HCT116 (cell line): ENCODE measurements around the gene GPX4. TPM values are rescaled to one million over a fixed set of nuclear protein-coding genes. Genes with fewer than 3 reads are reported as not detected.

Experiments
- ATAC-seq: fragments of 200-7000 bp; cut with Tn5 transposase; 2 replicates; pipeline ENCODE4 v1.9.1; 2020; ENCODE audit warnings: mild to moderate bottlenecking, moderate library complexity
- BruUV-seq: library from RNA; stranded (reverse); fragments of 400-500 nt; replicated peaks from 2 replicates; lab custom pipeline; 2021; lab: Mats Ljungman, UMichigan
- CTCF ChIA-PET: fragments of 300-600 bp; sonication (Branson Sonifier 250); formaldehyde crosslinking; loops from one replicate; lab custom pipeline; 2021; ENCODE audit warnings: antibody characterized with exemption; lab: Charles Lee
- POLR2A ChIA-PET: fragments of 300-600, 350-600 bp; sonication (Branson Sonifier 250); formaldehyde crosslinking; loops from one replicate; lab custom pipeline; 2021; ENCODE audit warnings: antibody characterized with exemption; lab: Charles Lee
- RAD21 ChIA-PET, 2 experiments: fragments of 300-600 bp; sonication (Branson Sonifier 250); formaldehyde crosslinking; loops; one replicate each; lab custom pipeline; 2023; ENCODE audit warnings: low total read pairs in 2 of 2; ENCODE audit not compliant: uncharacterized antibody in 2 of 2, unreplicated experiment in 2 of 2, low non-redundant PET in 1 of 2; lab: Charles Lee
- DNase-seq: peaks from one replicate; pipeline ENCODE4 v3.0.0-alpha.2; 2010; ENCODE audit warnings: low read depth, low spot score
- H2AFZ ChIP-seq: fragments of 200-600 bp; shearing (Covaris generic), sonication (generic); 2 replicates; pipeline ENCODE4 v1.6.1; 2017; ENCODE audit warnings: low read depth, mixed run types, mixed read lengths, antibody characterized with exemption, low read length; ENCODE audit not compliant: poor library complexity, severe bottlenecking
- H3K27ac ChIP-seq: 2 replicates; pipeline ENCODE4 v1.5.1; 2012; ENCODE audit warnings: low read depth, low read length
- H3K27me3 ChIP-seq: fragments of 200-600 bp; sonication (generic); 2 replicates; pipeline ENCODE4 v1.6.1; 2016; ENCODE audit warnings: mixed run types, low read length, mixed read lengths; ENCODE audit not compliant: insufficient read depth
- H3K36me3 ChIP-seq, 2 experiments: fragments of 200-500 bp in 1 of 2; fragments of 200-600 bp in 1 of 2; sonication (Bioruptor generic) in 1 of 2; sonication (generic) in 1 of 2; 2 replicates each; pipeline versions ENCODE4 v1.5.1 to v1.6.1; 2014 to 2016; ENCODE audit warnings: low read length in 2 of 2, inconsistent platforms in 1 of 2, mixed read lengths in 1 of 2, mixed run types in 1 of 2; ENCODE audit not compliant: insufficient read depth in 2 of 2, control insufficient read depth in 1 of 2
- H3K4me1 ChIP-seq, 2 experiments: fragments of 200-600 bp in 1 of 2; sonication (generic) in 1 of 2; 2 replicates each; pipeline versions ENCODE4 v1.5.1 to v1.6.1; 2012 to 2017; ENCODE audit warnings: low read length in 2 of 2, inconsistent platforms in 1 of 2, mild to moderate bottlenecking in 1 of 2, mixed read lengths in 1 of 2, mixed run types in 1 of 2, moderate library complexity in 1 of 2; ENCODE audit not compliant: insufficient read depth in 2 of 2, control insufficient read depth in 1 of 2
- H3K4me2 ChIP-seq: fragments of 200-600 bp; sonication (generic); 2 replicates; pipeline ENCODE4 v1.6.1; 2017; ENCODE audit warnings: mixed run types, low read length, mixed read lengths
- H3K4me3 ChIP-seq, 2 experiments: fragments of 200-600 bp in 1 of 2; sonication (generic) in 1 of 2; replicated peaks in 1 of 2; 2 replicates each; pipeline ENCODE4 v1.5.1; 2011 to 2016; ENCODE audit warnings: low read length in 2 of 2, control low read depth in 1 of 2, low read depth in 1 of 2, mild to moderate bottlenecking in 1 of 2, mixed read lengths in 1 of 2, mixed run types in 1 of 2
- H3K79me2 ChIP-seq: fragments of 200-600 bp; sonication (generic); 2 replicates; pipeline ENCODE4 v1.6.1; 2017; ENCODE audit warnings: mild to moderate bottlenecking, mixed run types, low read length, moderate library complexity, mixed read lengths; ENCODE audit not compliant: insufficient read depth
- H3K9ac ChIP-seq: fragments of 200-600 bp; sonication (generic); 2 replicates; pipeline ENCODE4 v1.6.1; 2016; ENCODE audit warnings: low read length, mixed read lengths
- H3K9me2 ChIP-seq: fragments of 200-600 bp; sonication (generic), shearing (Covaris generic); 2 replicates; pipeline ENCODE4 v1.6.1; 2017; ENCODE audit warnings: mixed run types, mild to moderate bottlenecking, moderate library complexity; ENCODE audit not compliant: insufficient read depth
- H3K9me3 ChIP-seq, 2 experiments: fragments of 200-500 bp in 1 of 2; fragments of 200-600 bp in 1 of 2; sonication (Bioruptor generic) in 1 of 2; sonication (generic) in 1 of 2; 2 replicates each; pipeline ENCODE4 v1.6.1; 2014 to 2017; ENCODE audit warnings: low read length in 2 of 2, mixed read lengths in 2 of 2, inconsistent platforms in 1 of 2, low read depth in 1 of 2, mild to moderate bottlenecking in 1 of 2, mixed run types in 1 of 2, moderate library complexity in 1 of 2; ENCODE audit not compliant: control insufficient read depth in 1 of 2, insufficient read depth in 1 of 2
- H4K20me1 ChIP-seq: fragments of 200-600 bp; sonication (generic), shearing (Covaris generic); 2 replicates; pipeline ENCODE4 v1.6.1; 2017; ENCODE audit warnings: mixed run types, mild to moderate bottlenecking, moderate library complexity; ENCODE audit not compliant: insufficient read depth
- EZH2 ChIP-seq: fragments of 200-600 bp; sonication (generic); IDR thresholded peaks from 2 replicates; pipeline ENCODE4 v1.6.1; 2017; ENCODE audit warnings: antibody characterized with exemption, mixed run types
- FOSL1 ChIP-seq: IDR thresholded peaks from 2 replicates; pipeline ENCODE4 v1.6.1; 2012; ENCODE audit warnings: low read depth
- POLR2AphosphoS5 ChIP-seq: IDR thresholded peaks from 2 replicates; pipeline ENCODE4 v1.6.1; 2011; ENCODE audit warnings: mild to moderate bottlenecking, low read depth, low read length, moderate library complexity
- RAD21 ChIP-seq: IDR thresholded peaks from 2 replicates; pipeline ENCODE4 v1.6.1; 2012; ENCODE audit warnings: low read depth, mild to moderate bottlenecking
- YY1 ChIP-seq: IDR thresholded peaks from 2 replicates; pipeline ENCODE4 v1.6.1; 2011; ENCODE audit warnings: low read length, low read depth, moderate library complexity, mild to moderate bottlenecking; ENCODE audit not compliant: insufficient replicate concordance; ENCODE audit errors: extremely low read depth
- ZFX ChIP-seq: fragments of 450-650 bp; IDR thresholded peaks from 2 replicates; pipeline ENCODE4 v1.6.1; 2017
- intact Hi-C: fragments of 100-400 bp; cut with micrococcal nuclease; formaldehyde crosslinking; loops from 2 replicates; pipeline ENCODE4 v1.10.0; 2022
- total RNA-seq: library from RNA; stranded (reverse); gene quantifications from one replicate; pipeline ENCODE4 v1.2.1, GENCODE V29; 2021; ENCODE audit not compliant: unreplicated experiment
- TF ChIP-seq, protein P1 (sequence below): IDR thresholded peaks from 2 replicates; pipeline ENCODE4 v1.6.1; 2012; ENCODE audit warnings: low read depth
- TF ChIP-seq, protein P2 (sequence below): IDR thresholded peaks from 2 replicates; pipeline ENCODE4 v1.6.1; 2012

GPX4 gene
- total RNA-seq, 1 experiment from 2014 or later = 481 TPM

DNA sequence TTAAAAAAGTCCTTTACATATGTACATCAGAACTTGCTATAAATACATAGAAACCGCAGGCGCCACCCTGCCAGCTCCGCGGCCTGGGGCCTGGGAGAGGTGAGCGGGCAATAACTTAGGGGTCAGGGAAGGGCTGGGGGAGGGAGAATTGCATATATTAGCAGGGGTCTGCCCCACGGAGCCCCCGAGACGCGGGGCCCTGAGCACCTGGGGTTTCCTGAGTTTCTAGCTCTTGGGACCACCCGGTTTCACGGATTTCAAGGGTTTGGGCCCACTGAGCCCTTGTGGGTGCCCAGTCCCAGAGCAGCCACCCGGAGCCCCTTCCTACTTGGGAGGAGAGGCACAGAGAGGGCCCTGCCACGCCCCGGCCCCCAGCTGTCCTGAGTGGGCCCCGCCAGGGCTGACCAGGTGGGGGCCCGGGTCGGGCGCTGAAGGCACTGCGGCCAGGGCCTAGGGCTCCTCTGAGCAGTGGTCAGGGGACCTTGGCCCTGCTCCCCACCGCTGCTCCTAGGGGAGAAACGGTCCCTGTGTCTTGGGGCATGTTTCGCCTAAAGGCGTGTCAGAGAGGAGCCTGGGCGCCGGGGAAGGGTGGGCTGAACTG, 4.0 kb downstream of the GPX4 start:
- RAD21 ChIA-PET = no interaction called here
- peaks cover 24% of the 10 kb centered on the region for H3K79me2 ChIP-seq
- TF ChIP-seq FOSL1 (no peak), YY1 (no peak), POLR2AphosphoS5 (0 out of 2 replicates have a peak, but pooled peaks have one; percentile 27)
- TF ChIP-seq, all 23 proteins: peak for 1
- DNase-seq (no peak), ATAC-seq (no peak)
- no TSS peak for BruUV-seq
- Histone ChIP-seq H3K9me3 (no peaks in the 10 kb centered on the region), H3K4me3 (no peak overlapping the region), H3K27ac (peak overlapping the region; percentile 87; the same call in 1 of the 2 replicates), H3K27me3 (no peaks in the 10 kb centered on the region), H3K4me1 (peaks cover 12 to 47% of the 10 kb centered on the region in 2 experiments), H3K4me2 (no peak overlapping the region), H2AFZ (no peak overlapping the region), H3K9ac (peak overlapping the region; percentile 98; the same call in 1 of the 2 replicates), H3K9me2 (no peaks in the 10 kb centered on the region), H3K36me3 (peaks cover 4 to 23% of the 10 kb centered on the region in 2 experiments; a peak in 3 of 4 replicates), H4K20me1 (no peaks in the 10 kb centered on the region)
- intact Hi-C loops = no loop called here
- CTCF ChIA-PET = no interaction called here
- POLR2A ChIA-PET = interaction anchor here (0.6 kb wide), 1 partner anchor 59 kb away, joined by 3 read pairs; no protein-coding TSS in a partner anchor

DNA sequence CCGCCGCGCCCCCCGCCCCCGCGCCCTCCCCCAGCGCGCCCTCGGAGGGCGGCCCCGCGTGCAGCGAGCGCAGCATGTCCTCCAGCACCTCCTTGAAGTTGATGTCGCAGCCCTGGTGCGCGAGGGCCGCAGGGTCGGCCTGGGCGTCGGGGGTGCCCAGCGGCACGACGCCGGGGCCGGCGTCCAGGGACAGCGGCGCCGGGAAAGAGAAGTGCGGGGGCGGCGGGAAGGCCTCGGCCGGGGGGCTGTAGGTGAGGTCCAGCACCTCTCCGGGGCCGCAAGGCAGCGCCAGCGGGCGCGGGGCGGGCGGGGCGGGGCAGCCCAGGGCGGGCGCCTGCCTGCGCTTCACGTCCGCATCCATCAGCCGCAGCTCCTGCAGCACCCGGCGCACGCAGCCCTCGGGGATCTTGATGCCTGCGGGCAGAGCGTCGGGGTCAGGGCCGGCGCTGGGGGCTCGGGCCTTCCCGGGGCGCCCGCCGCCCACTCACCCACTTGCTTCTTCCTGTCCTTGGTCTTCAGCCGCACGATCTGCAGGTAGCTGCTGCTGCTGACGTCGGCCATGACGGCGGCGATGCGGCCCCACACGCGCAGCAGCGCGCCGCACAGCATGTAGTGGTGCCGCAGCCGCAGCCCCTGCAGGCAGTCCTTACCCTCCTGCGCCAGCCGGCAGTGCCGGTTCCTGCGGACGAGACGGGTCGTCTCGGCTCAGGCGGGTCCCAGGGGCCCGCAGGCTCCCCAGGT, 4.7 kb downstream of the GPX4 start:
- Histone ChIP-seq H3K4me1 (peaks cover 12 to 47% of the 10 kb centered on the region in 2 experiments), H3K9ac (no peak overlapping the region), H3K27me3 (no peaks in the 10 kb centered on the region), H3K36me3 (peaks cover 4 to 23% of the 10 kb centered on the region in 2 experiments; a peak in 3 of 4 replicates), H3K79me2 (peaks cover 24% of the 10 kb centered on the region), H3K4me3 (no peak overlapping the region), H4K20me1 (no peaks in the 10 kb centered on the region), H2AFZ (no peak overlapping the region), H3K27ac (no peak overlapping the region), H3K9me2 (no peaks in the 10 kb centered on the region), H3K4me2 (no peak overlapping the region), H3K9me3 (no peaks in the 10 kb centered on the region)
- TF ChIP-seq ZFX = no peak; the same call in 1 of the 2 replicates
- TF ChIP-seq, protein P1, sequence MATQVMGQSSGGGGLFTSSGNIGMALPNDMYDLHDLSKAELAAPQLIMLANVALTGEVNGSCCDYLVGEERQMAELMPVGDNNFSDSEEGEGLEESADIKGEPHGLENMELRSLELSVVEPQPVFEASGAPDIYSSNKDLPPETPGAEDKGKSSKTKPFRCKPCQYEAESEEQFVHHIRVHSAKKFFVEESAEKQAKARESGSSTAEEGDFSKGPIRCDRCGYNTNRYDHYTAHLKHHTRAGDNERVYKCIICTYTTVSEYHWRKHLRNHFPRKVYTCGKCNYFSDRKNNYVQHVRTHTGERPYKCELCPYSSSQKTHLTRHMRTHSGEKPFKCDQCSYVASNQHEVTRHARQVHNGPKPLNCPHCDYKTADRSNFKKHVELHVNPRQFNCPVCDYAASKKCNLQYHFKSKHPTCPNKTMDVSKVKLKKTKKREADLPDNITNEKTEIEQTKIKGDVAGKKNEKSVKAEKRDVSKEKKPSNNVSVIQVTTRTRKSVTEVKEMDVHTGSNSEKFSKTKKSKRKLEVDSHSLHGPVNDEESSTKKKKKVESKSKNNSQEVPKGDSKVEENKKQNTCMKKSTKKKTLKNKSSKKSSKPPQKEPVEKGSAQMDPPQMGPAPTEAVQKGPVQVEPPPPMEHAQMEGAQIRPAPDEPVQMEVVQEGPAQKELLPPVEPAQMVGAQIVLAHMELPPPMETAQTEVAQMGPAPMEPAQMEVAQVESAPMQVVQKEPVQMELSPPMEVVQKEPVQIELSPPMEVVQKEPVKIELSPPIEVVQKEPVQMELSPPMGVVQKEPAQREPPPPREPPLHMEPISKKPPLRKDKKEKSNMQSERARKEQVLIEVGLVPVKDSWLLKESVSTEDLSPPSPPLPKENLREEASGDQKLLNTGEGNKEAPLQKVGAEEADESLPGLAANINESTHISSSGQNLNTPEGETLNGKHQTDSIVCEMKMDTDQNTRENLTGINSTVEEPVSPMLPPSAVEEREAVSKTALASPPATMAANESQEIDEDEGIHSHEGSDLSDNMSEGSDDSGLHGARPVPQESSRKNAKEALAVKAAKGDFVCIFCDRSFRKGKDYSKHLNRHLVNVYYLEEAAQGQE = no peak
- TF ChIP-seq, protein P2, sequence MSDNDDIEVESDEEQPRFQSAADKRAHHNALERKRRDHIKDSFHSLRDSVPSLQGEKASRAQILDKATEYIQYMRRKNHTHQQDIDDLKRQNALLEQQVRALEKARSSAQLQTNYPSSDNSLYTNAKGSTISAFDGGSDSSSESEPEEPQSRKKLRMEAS = no peak
- TF ChIP-seq RAD21 = no peak
- no peak for TF ChIP-seq EZH2
- no peak for TF ChIP-seq YY1
- no peak for DNase-seq
- intact Hi-C loops = no loop called here
- ChIA-PET POLR2A (interaction anchor here (0.6 kb wide), 1 partner anchor 60 kb away, joined by 3 read pairs; no protein-coding TSS in a partner anchor), CTCF (no interaction called here), RAD21 (interaction anchor here in 1 of 2 experiments (0.6 kb wide), 1 partner anchor 21 kb away, joined by 3 read pairs; no protein-coding TSS in a partner anchor)
- BruUV-seq = no TSS peak
- ATAC-seq = no peak
